Osteoblast (primary cell): ENCODE measurements around the gene PDE6C. TPM values are rescaled to one million over a fixed set of nuclear protein-coding genes. Genes with fewer than 3 reads are reported as not detected.

Experiments used
- DNase-seq: peaks from one replicate; pipeline ENCODE4 v3.0.0; 2011; ENCODE audit warnings: low spot score, mixed read lengths; ENCODE audit not compliant: insufficient read length; ENCODE audit errors: missing footprints
- H2AFZ ChIP-seq: 2 replicates; pipeline ENCODE4 v1.6.0; 2011; ENCODE audit warnings: mild to moderate bottlenecking, low read length
- H3K27ac ChIP-seq: 2 replicates; pipeline ENCODE4 v1.5.1; 2011; ENCODE audit warnings: mild to moderate bottlenecking, low read depth, low read length, moderate library complexity
- H3K27me3 ChIP-seq: 2 replicates; pipeline ENCODE4 v1.6.0; 2012; ENCODE audit warnings: mild to moderate bottlenecking, control low read depth, inconsistent platforms, low read length, moderate library complexity; ENCODE audit not compliant: insufficient read depth
- H3K36me3 ChIP-seq: 2 replicates; pipeline ENCODE4 v1.5.1; 2011; ENCODE audit warnings: mild to moderate bottlenecking, low read length, control low read depth, moderate library complexity; ENCODE audit not compliant: insufficient read depth
- H3K4me1 ChIP-seq: 2 replicates; pipeline ENCODE4 v1.5.1; 2011; ENCODE audit warnings: mild to moderate bottlenecking, low read length, control low read depth, moderate library complexity; ENCODE audit not compliant: insufficient read depth
- H3K4me2 ChIP-seq: 2 replicates; pipeline ENCODE4 v1.6.0; 2011; ENCODE audit warnings: mild to moderate bottlenecking, low read length; ENCODE audit not compliant: insufficient read depth
- H3K4me3 ChIP-seq: fragments of 200-600 bp; sonication (generic); 3 replicates; pipeline ENCODE4 v1.5.1; 2012; ENCODE audit warnings: mild to moderate bottlenecking, low read length, inconsistent platforms; ENCODE audit not compliant: insufficient read depth
- H3K79me2 ChIP-seq: 2 replicates; pipeline ENCODE4 v1.6.0; 2012; ENCODE audit warnings: mild to moderate bottlenecking, low read length, control low read depth, inconsistent platforms; ENCODE audit not compliant: insufficient read depth
- H3K9me3 ChIP-seq: 2 replicates; pipeline ENCODE4 v1.5.1; 2011; ENCODE audit warnings: low read depth, low read length, control low read depth
- H4K20me1 ChIP-seq: 2 replicates; pipeline ENCODE4 v1.6.0; 2012; ENCODE audit warnings: mild to moderate bottlenecking, low read length, control low read depth; ENCODE audit not compliant: insufficient read depth
- CTCF ChIP-seq: IDR thresholded peaks from 2 replicates; pipeline ENCODE4 v1.5.1; 2011; ENCODE audit warnings: mild to moderate bottlenecking, low read depth, low read length, moderate library complexity; ENCODE audit errors: extremely low read depth
- total RNA-seq: library from RNA; depleted of rRNA; stranded (reverse); fragments of >200 nt; gene quantifications from 2 replicates; pipeline ENCODE4 v1.2.3, GENCODE V29; 2012

Gene PDE6C
- total RNA-seq, 1 donor: not detected

- Histone ChIP-seq H3K79me2 (no peaks in the 10 kb centered on the region), H4K20me1 (no peaks in the 10 kb centered on the region), H3K4me2 (no peak overlapping the region), H3K4me3 (no peak overlapping the region), H3K27me3 (peaks cover 28% of the 10 kb centered on the region), H3K27ac (no peak overlapping the region), H3K9me3 (no peaks in the 10 kb centered on the region), H3K36me3 (no peaks in the 10 kb centered on the region), H3K4me1 (no peaks in the 10 kb centered on the region), H2AFZ (no peak overlapping the region)
- TF ChIP-seq CTCF: no peak
- DNase-seq: no peak
Measured at GRCh38 chr10:93608421-93608820, 3.9 kb upstream of the PDE6C start.

GRCh38 chr10:93613126-93613525 is 789 bp downstream of the PDE6C start:
- no peaks in the 10 kb centered on the region for H3K36me3 ChIP-seq
- no peaks in the 10 kb centered on the region for H3K79me2 ChIP-seq
- DNase-seq: no peak
- no peak overlapping the region for H3K4me2 ChIP-seq
- H4K20me1 ChIP-seq: no peaks in the 10 kb centered on the region
- H3K4me3 ChIP-seq: no peak overlapping the region
- TF ChIP-seq CTCF: no peak
- H3K27ac ChIP-seq: no peak overlapping the region
- no peaks in the 10 kb centered on the region for H3K4me1 ChIP-seq
- no peak overlapping the region for H2AFZ ChIP-seq
- H3K9me3 ChIP-seq: no peaks in the 10 kb centered on the region
- H3K27me3 ChIP-seq: peaks cover 27% of the 10 kb centered on the region

- Histone ChIP-seq H4K20me1 (no peaks in the 10 kb centered on the region), H3K27me3 (peaks cover 22% of the 10 kb centered on the region), H3K4me2 (no peak overlapping the region), H3K9me3 (no peaks in the 10 kb centered on the region), H3K4me1 (no peaks in the 10 kb centered on the region), H3K27ac (no peak overlapping the region), H3K79me2 (no peaks in the 10 kb centered on the region), H2AFZ (no peak overlapping the region), H3K36me3 (no peaks in the 10 kb centered on the region), H3K4me3 (no peak overlapping the region)
- TF ChIP-seq CTCF: no peak
- no peak for DNase-seq
Measured at GRCh38 chr10:93614101-93614825, 1.9 kb downstream of the PDE6C start.

GRCh38 chr10:93615576-93616235 is 3.4 kb downstream of the PDE6C start:
- TF ChIP-seq CTCF: no peak
- Histone ChIP-seq H3K4me2 (no peak overlapping the region), H3K79me2 (no peaks in the 10 kb centered on the region), H3K4me3 (no peak overlapping the region), H2AFZ (no peak overlapping the region), H3K27ac (no peak overlapping the region), H3K27me3 (peaks cover 30% of the 10 kb centered on the region), H3K4me1 (no peaks in the 10 kb centered on the region), H4K20me1 (no peaks in the 10 kb centered on the region), H3K36me3 (no peaks in the 10 kb centered on the region), H3K9me3 (no peaks in the 10 kb centered on the region)
- peak; percentile 53 for DNase-seq
